Measurements from ENCODE around the gene RMC1. TPM values are rescaled to one million over a fixed set of nuclear protein-coding genes. Genes with fewer than 3 reads are reported as not detected.

RMC1 gene
- total RNA-seq, 4 donors from 2014 or later, result 18.1 to 25.1 (median 21.7) TPM

GRCh38 chr18:23495723-23496440 lies 7.4 kb upstream of the RMC1 start:
- DNase-seq, result no peak
- Histone ChIP-seq H3K4me3 (replicated peaks in 1 of 3) (no peak overlapping the region), H3K27ac (no peak overlapping the region), H3K4me1 (no peaks in the 10 kb centered on the region), H3K27me3 (no peaks in the 10 kb centered on the region), H3K36me3 (no peaks in the 10 kb centered on the region), H3K9me3 (no peaks in the 10 kb centered on the region)
- intact Hi-C loops (cut with DNase I), result no loop called here
- TF ChIP-seq POLR2A (IDR thresholded peaks at IDR 0.05) (no peak), CTCF (IDR thresholded peaks at IDR 0.05) (no peak)
- WGBS, 2 donors, result 67 to 75% methylated on average over 12 of the region's 12 CpGs

GRCh38 chr18:23498117-23498516 lies 5.2 kb upstream of the RMC1 start:
- no peaks in the 10 kb centered on the region for H3K9me3 ChIP-seq
- H3K4me1 ChIP-seq, result peaks cover 2 to 6% of the 10 kb centered on the region in 2 donors
- no peak overlapping the region for H3K27ac ChIP-seq
- no peaks in the 10 kb centered on the region for H3K36me3 ChIP-seq
- H3K4me3 ChIP-seq (replicated peaks in 1 of 3), result no peak overlapping the region
- no peak for DNase-seq
- no peaks in the 10 kb centered on the region for H3K27me3 ChIP-seq
- TF ChIP-seq CTCF (IDR thresholded peaks at IDR 0.05) (no peak), POLR2A (IDR thresholded peaks at IDR 0.05) (no peak)
- 89 to 93% methylated on average over 2 of the region's 2 CpGs for WGBS, 2 donors
- intact Hi-C loops (cut with DNase I), result no loop called here

GRCh38 chr18:23498877-23499276 lies 4.4 kb upstream of the RMC1 start:
- Histone ChIP-seq H3K4me3 (replicated peaks in 1 of 3) (no peak overlapping the region), H3K27ac (no peak overlapping the region), H3K36me3 (no peaks in the 10 kb centered on the region), H3K27me3 (no peaks in the 10 kb centered on the region), H3K4me1 (peaks cover 2 to 6% of the 10 kb centered on the region in 2 donors), H3K9me3 (no peaks in the 10 kb centered on the region)
- intact Hi-C loops (cut with DNase I), result no loop called here
- 30 to 36% methylated on average over 5 of the region's 5 CpGs for whole genome bisulfite sequencing, 2 donors
- TF ChIP-seq POLR2A (IDR thresholded peaks at IDR 0.05) (no peak), CTCF (IDR thresholded peaks at IDR 0.05) (peak; percentile 32 to 81 (median 56))
- DNase-seq, result peak; percentile 55 to 62

- no peak overlapping the region for H3K4me3 ChIP-seq (replicated peaks in 1 of 3)
- no peaks in the 10 kb centered on the region for H3K9me3 ChIP-seq
- intact Hi-C loops (cut with DNase I), result no loop called here
- no peaks in the 10 kb centered on the region for H3K27me3 ChIP-seq
- TF ChIP-seq POLR2A (IDR thresholded peaks at IDR 0.05) (no peak), CTCF (IDR thresholded peaks at IDR 0.05) (no peak)
- no peak for DNase-seq
- H3K27ac ChIP-seq, result no peak overlapping the region
- 56 to 71% methylated on average over 11 of the region's 11 CpGs for WGBS, 2 donors
- no peaks in the 10 kb centered on the region for H3K36me3 ChIP-seq
- H3K4me1 ChIP-seq, result peaks cover 6 to 10% of the 10 kb centered on the region in 2 donors
These were observed 4.0 kb upstream of the RMC1 start for GRCh38 chr18:23499291-23499781.

GRCh38 chr18:23501626-23502025 lies 1.7 kb upstream of the RMC1 start:
- WGBS, 2 donors, result 83 to 87% methylated on average over 6 of the region's 6 CpGs

More at GRCh38 chr18:23501626-23502025, 1.7 kb upstream of the RMC1 start:
- Histone ChIP-seq H3K27ac (no peak overlapping the region), H3K27me3 (no peaks in the 10 kb centered on the region), H3K4me3 (replicated peaks in 1 of 3) (no peak overlapping the region), H3K9me3 (no peaks in the 10 kb centered on the region), H3K4me1 (peaks cover 18 to 23% of the 10 kb centered on the region in 2 donors), H3K36me3 (no peaks in the 10 kb centered on the region)
- intact Hi-C loops (cut with DNase I), result loop anchor here (5.0 to 10.0 kb wide), 2 partner anchors 47 to 86 kb away; partner anchors contain the start of genes NPC1 and RIOK3
- no peak for DNase-seq
- no peak for TF ChIP-seq POLR2A (IDR thresholded peaks at IDR 0.05)
- TF ChIP-seq CTCF (IDR thresholded peaks at IDR 0.05), result no peak
